SU-DHL-6 (cell line): ENCODE measurements around the gene SREBF2.

Experiments used
- EZH2phosphoT487 ChIP-seq: fragments of 200-600 bp; sonication (generic), shearing (Covaris generic); conservative IDR thresholded peaks from 2 replicates; pipeline ENCODE4 v1.6.1; 2018; ENCODE audit warnings: mild to moderate bottlenecking, antibody characterized with exemption, low read length, moderate library complexity, mixed read lengths
- TF ChIP-seq, protein P1 (sequence below): fragments of 200-600 bp; sonication (generic); IDR thresholded peaks from one replicate; pipeline ENCODE4 v1.5.1; 2017; ENCODE audit warnings: antibody characterized with exemption, mild to moderate bottlenecking, low read length, moderate library complexity; ENCODE audit not compliant: insufficient read depth, poor library complexity, severe bottlenecking

DNA sequence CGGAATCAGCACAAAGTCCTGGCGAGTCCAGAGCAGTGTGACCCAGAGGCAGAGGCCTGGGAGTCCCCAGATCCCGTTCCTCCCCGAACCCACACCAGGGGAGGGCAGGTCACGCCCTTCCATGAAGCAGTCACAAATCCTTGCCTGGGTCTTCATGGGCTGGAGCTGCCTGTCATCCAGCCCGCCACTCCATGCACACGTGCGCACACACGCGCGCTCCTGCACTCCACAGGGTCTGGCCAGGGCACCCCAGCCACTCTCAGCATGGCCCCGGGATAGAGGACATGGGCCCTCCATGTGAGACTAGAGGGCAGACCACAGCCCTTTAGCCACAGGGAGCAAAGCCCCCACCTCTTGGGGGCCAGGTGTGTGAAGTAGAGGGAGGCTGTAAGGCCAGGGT is 99.4 kb downstream of the SREBF2 start:
- TF ChIP-seq, protein P1, sequence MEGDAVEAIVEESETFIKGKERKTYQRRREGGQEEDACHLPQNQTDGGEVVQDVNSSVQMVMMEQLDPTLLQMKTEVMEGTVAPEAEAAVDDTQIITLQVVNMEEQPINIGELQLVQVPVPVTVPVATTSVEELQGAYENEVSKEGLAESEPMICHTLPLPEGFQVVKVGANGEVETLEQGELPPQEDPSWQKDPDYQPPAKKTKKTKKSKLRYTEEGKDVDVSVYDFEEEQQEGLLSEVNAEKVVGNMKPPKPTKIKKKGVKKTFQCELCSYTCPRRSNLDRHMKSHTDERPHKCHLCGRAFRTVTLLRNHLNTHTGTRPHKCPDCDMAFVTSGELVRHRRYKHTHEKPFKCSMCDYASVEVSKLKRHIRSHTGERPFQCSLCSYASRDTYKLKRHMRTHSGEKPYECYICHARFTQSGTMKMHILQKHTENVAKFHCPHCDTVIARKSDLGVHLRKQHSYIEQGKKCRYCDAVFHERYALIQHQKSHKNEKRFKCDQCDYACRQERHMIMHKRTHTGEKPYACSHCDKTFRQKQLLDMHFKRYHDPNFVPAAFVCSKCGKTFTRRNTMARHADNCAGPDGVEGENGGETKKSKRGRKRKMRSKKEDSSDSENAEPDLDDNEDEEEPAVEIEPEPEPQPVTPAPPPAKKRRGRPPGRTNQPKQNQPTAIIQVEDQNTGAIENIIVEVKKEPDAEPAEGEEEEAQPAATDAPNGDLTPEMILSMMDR = no peak
- TF ChIP-seq EZH2phosphoT487 = no peak
